HG02798 (cell line): ENCODE data around the gene CEP78.
"Not testable (repeated sequence)": the region's sequence is repeated elsewhere in the genome, so short reads cannot be mapped to it uniquely, and the experiment has no call there.

Source experiments
- ATAC-seq: cut with Tn5 transposase; IDR thresholded peaks from one replicate; pipeline ENCODE4 v1.9.1; 2021; ENCODE audit warnings: mild to moderate bottlenecking; ENCODE audit not compliant: unreplicated experiment, poor library complexity

The CEP78 gene, protein sequence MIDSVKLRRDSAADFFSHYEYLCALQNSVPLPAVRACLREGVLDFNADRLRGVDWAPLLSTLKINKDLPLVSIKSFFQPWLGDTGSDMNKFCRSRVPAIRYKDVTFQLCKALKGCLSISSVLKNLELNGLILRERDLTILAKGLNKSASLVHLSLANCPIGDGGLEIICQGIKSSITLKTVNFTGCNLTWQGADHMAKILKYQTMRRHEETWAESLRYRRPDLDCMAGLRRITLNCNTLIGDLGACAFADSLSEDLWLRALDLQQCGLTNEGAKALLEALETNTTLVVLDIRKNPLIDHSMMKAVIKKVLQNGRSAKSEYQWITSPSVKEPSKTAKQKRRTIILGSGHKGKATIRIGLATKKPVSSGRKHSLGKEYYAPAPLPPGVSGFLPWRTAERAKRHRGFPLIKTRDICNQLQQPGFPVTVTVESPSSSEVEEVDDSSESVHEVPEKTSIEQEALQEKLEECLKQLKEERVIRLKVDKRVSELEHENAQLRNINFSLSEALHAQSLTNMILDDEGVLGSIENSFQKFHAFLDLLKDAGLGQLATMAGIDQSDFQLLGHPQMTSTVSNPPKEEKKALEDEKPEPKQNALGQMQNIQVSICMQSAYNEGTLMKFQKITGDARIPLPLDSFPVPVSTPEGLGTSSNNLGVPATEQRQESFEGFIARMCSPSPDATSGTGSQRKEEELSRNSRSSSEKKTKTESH

DNA sequence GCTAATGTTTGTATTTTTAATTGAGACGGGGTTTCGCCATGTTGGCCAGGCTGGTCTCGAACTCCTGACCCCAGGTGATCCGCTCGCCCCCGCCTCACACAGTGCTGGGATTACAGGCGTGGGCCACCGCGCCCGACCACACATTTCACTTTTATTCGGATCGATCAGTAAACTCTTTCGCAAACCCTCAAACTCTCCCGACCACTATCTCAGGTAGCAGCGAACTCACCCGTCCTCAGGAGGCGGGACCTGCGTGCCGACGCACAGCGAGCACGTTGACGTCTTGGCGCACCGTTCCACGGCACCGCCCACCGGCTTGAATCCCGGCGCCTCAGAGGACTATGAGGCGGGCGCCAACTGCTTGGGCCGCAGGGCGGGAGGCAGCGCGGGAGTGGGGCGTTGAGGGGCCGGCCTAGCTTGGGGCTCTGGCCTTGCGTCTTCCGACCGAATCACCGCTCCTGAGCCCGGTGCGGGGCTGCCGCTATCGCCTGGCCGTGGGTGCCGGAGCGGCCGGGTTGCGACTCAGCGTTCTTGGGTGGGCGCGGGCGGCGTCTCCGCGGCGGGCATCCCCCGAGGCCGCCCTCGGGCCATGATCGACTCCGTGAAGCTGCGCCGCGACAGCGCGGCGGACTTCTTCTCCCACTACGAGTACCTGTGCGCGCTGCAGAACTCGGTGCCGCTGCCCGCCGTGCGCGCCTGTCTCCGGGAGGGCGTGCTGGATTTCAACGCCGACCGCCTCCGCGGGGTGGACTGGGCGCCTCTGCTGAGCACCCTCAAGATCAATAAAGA is at the start of gene CEP78:
TSS of gene CEP78 (plus strand) at position 314 of the 789 bp plus-strand sequence. CDS start at position 590, 276 bp downstream.
- peak; percentile 99 for ATAC-seq

GRCh38 chr9:78187763-78188484 is 48.0 kb upstream of the CEP78 start:
- ATAC-seq, result no peak

- ATAC-seq, result no peak
These were observed 47.3 kb upstream of the CEP78 start for GRCh38 chr9:78188594-78188993.

DNA sequence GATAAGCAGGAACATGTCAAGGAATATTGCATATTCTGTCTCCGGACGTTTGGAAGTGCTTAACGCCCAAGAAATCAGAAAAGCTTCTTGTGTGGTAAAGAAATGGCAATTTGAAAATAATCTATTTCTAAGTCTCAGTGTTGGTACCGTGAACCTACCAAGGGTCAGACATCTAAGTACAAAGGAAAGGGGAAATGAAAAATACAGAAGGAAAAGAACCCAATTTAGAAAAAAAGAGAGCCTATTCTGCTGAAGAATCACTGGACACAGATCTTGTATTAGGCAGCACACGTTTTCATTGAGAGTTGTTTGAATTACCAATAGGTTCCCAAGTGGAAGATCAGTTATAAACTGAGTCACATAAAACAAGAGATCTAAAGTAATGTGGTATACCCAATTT is 46.9 kb upstream of the CEP78 start:
- no peak for ATAC-seq

- ATAC-seq, result no peak
These were observed 46.4 kb upstream of the CEP78 start for GRCh38 chr9:78189461-78189860.

DNA sequence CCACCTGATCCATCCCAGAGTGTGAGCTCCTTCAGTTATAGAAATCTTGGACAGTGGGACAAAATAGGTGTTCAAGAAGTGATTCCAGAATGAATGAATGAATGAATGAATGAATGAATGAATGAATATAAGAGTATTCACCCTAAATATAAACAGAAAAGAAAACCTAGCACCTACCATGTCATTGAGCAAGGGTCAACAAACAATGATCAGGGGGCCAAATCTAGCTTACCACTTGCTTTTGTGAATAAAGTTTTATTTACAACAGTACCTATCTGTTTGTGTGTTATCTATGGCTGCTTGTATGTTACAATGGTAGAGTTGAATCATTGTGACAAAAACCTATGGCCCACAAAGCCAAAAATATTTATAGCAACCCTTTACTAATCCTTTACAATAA is 43.9 kb upstream of the CEP78 start:
- no peak for ATAC-seq

- no peak for ATAC-seq
These were observed 39.6 kb upstream of the CEP78 start for GRCh38 chr9:78196258-78196657.

- ATAC-seq, result peak; percentile 64
These were observed 34.6 kb upstream of the CEP78 start for GRCh38 chr9:78201158-78201777.

DNA sequence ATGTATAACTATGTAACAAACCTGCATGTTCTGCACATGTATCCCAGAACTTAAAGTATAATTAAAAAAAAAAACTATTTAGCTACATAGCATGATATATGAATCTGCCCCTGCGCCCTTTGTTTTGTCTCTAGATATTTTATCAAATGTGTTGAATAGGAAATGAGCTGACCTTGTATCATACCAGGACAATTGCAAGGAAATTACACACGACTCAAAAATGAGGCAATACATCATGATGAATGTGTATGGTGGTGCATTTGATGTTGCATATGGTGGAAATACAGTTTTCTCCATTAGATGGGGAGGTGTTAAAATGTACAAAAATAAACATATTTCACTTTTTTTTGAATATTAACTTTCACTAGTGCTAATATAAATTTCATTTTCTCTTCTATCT is 28.6 kb upstream of the CEP78 start:
- ATAC-seq, result no peak

- ATAC-seq, result no peak
These were observed 28.0 kb upstream of the CEP78 start for GRCh38 chr9:78207901-78208300.

DNA sequence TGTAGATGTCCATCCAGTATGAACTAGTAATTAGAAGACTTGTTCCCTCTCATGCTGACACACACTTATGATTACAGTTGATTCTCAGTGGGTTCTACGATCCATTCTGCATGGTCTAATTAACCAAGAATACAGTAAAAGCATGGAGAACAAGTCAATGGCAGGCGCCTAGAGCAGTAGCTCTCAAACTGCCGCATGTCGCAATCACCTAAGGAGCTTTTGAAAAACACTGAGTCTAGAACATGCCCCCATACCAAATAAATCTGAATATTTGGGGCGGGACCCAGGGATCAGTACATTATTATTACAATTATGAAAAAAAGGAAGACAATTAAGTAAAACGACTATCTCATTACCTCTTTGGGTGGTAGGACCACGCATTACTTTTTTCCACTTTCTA is 26.7 kb upstream of the CEP78 start:
- ATAC-seq, result no peak

- ATAC-seq, result peak; percentile 73
These were observed 25.0 kb upstream of the CEP78 start for GRCh38 chr9:78210841-78211301.

- no peak for ATAC-seq
These were observed 23.0 kb upstream of the CEP78 start for GRCh38 chr9:78212868-78213267.

DNA sequence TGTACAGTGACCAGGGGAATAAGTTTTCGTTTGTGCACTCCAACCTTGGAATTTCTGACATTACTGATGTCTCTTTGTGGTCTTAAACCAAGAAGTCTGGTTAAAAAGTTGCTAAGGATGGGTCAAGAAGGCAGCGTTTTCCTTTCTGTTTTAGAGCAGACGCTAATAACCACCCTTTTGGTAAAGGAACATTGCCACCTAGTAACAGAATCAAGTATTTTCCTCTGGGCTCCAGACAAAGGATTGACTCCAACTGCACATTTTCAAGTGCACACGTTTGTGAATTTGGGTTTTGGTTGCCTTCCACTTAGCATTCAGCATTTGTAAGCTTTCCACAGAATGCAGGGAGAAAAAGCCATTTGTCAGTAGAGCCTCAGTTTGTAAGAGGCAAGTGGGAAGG is 22.2 kb upstream of the CEP78 start:
- ATAC-seq, result no peak

- no peak for ATAC-seq
These were observed 21.4 kb upstream of the CEP78 start for GRCh38 chr9:78214492-78214891.

DNA sequence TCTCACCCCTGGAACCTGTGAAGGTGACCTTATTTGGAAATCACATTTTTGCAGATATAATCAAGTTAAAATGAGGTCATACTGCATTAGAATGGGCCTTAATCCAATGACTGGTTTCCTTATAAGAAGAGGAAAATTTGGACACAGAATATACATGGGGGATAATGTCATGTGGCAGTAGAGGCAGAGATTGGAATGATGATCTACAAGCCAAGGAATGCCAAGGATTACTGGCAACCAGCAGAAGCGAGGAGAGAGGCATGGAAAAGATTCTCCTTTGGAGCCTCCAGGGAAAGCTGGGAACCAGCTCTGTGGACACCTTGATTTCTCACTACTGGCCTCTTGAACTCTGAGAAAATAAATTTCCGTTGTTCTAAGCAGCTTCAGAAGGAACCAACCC is 20.2 kb upstream of the CEP78 start:
- ATAC-seq, result no peak

- ATAC-seq, result no peak
These were observed 17.0 kb upstream of the CEP78 start for GRCh38 chr9:78218890-78219289.

GRCh38 chr9:78221425-78221824 is 14.4 kb upstream of the CEP78 start:
- ATAC-seq, result no peak

DNA sequence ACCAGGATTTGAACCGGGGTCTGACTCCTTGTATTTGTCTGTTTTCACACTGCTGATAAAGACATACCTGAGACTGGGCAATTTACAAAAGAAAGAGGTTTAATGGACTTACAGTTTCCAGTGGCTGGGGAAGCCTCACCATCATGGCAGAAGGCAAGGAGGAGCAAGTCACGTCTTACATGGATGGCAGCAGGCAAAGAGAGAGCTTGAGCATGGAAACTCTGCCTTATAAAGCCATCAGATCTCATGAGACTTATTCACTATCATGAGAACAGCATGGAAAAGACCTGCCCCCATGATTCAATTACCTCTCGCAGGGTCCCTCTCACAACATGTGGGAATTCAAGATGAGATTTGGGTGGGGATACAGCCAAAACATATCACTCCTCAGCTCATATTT is 14.0 kb upstream of the CEP78 start:
- ATAC-seq, result not testable (repeated sequence)

DNA sequence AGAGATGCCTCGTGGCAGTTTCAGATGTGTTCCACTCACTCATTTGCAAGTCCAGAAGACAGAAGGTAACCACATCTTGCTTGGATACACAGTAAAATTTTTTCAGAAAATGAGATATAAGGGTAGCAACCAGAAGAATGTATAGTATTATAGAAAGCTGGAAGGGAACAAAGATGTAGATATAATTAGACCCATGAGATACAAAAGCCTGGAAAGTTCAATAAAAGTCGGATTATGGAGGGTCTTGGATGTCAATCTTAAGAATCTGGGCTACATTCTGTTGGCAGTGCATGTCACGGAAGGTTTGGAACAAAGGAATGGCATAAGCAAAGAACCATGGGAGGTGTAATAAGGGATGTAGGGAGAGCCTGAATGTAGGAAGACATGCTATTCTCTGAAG is 5.1 kb upstream of the CEP78 start:
- ATAC-seq, result no peak
